ACC112 (cell line): ENCODE measurements around the gene ANTKMT.

Experiments used
- H2AFZ ChIP-seq: fragments of 200-600 bp; sonication (generic); one replicate; pipeline ENCODE4 v1.6.0; 2017; ENCODE audit warnings: antibody characterized with exemption, low read length; ENCODE audit not compliant: unreplicated experiment
- H3K27ac ChIP-seq: fragments of 200-600 bp; sonication (generic); 2 replicates; pipeline ENCODE4 v1.5.1; 2014; ENCODE audit warnings: low read depth, mild to moderate bottlenecking, antibody characterized with exemption, low read length, moderate library complexity
- H3K27me3 ChIP-seq: fragments of 200-600 bp; sonication (generic); 2 replicates; pipeline ENCODE4 v1.6.1; 2014; ENCODE audit warnings: mild to moderate bottlenecking, antibody characterized with exemption, low read length, moderate library complexity, mixed read lengths; ENCODE audit not compliant: insufficient read depth
- H3K36me3 ChIP-seq: fragments of 200-600 bp; sonication (generic); 2 replicates; pipeline ENCODE4 v1.6.1; 2016; ENCODE audit warnings: mild to moderate bottlenecking, antibody characterized with exemption, low read length, moderate library complexity, mixed read lengths; ENCODE audit not compliant: insufficient read depth
- H3K4me1 ChIP-seq: fragments of 200-600 bp; sonication (generic); one replicate; pipeline ENCODE4 v1.6.1; 2016; ENCODE audit warnings: low read length, mixed read lengths; ENCODE audit not compliant: insufficient read depth, unreplicated experiment, control insufficient read depth
- H3K4me3 ChIP-seq: fragments of 200-600 bp; sonication (generic); 2 replicates; pipeline ENCODE4 v1.5.1; 2014; ENCODE audit warnings: mild to moderate bottlenecking, low read depth, low read length
- H3K79me2 ChIP-seq: fragments of 200-600 bp; sonication (generic); one replicate; pipeline ENCODE4 v1.6.0; 2016; ENCODE audit warnings: low read length; ENCODE audit not compliant: control insufficient read depth, unreplicated experiment, insufficient read depth

Gene ANTKMT

GRCh38 chr16:730666-731509 is 9.9 kb downstream of the ANTKMT start:
- H3K79me2 ChIP-seq: no peaks in the 10 kb centered on the region
- no peak overlapping the region for H3K27ac ChIP-seq
- no peak overlapping the region for H3K4me3 ChIP-seq
- no peak overlapping the region for H2AFZ ChIP-seq
- peaks cover 4% of the 10 kb centered on the region for H3K4me1 ChIP-seq
- no peaks in the 10 kb centered on the region for H3K36me3 ChIP-seq
- no peaks in the 10 kb centered on the region for H3K27me3 ChIP-seq

GRCh38 chr16:732332-732731 is 11.4 kb downstream of the ANTKMT start:
- Histone ChIP-seq H3K27me3 (no peaks in the 10 kb centered on the region), H2AFZ (no peak overlapping the region), H3K4me1 (no peaks in the 10 kb centered on the region), H3K36me3 (no peaks in the 10 kb centered on the region), H3K4me3 (no peak overlapping the region), H3K79me2 (no peaks in the 10 kb centered on the region), H3K27ac (no peak overlapping the region)

- Histone ChIP-seq H3K4me3 (no peak overlapping the region), H2AFZ (no peak overlapping the region), H3K36me3 (no peaks in the 10 kb centered on the region), H3K79me2 (no peaks in the 10 kb centered on the region), H3K4me1 (no peaks in the 10 kb centered on the region), H3K27me3 (no peaks in the 10 kb centered on the region), H3K27ac (no peak overlapping the region)
Observed at GRCh38 chr16:732936-733335, 12.0 kb downstream of the ANTKMT start.

GRCh38 chr16:733382-734207 is 12.6 kb downstream of the ANTKMT start:
- H3K27me3 ChIP-seq: no peaks in the 10 kb centered on the region
- no peak overlapping the region for H3K27ac ChIP-seq
- H2AFZ ChIP-seq: no peak overlapping the region
- H3K79me2 ChIP-seq: no peaks in the 10 kb centered on the region
- H3K4me1 ChIP-seq: no peaks in the 10 kb centered on the region
- no peak overlapping the region for H3K4me3 ChIP-seq
- H3K36me3 ChIP-seq: no peaks in the 10 kb centered on the region

- H3K36me3 ChIP-seq: no peaks in the 10 kb centered on the region
- H3K4me1 ChIP-seq: no peaks in the 10 kb centered on the region
- H3K27me3 ChIP-seq: no peaks in the 10 kb centered on the region
- no peak overlapping the region for H3K27ac ChIP-seq
- no peak overlapping the region for H3K4me3 ChIP-seq
- no peak overlapping the region for H2AFZ ChIP-seq
- H3K79me2 ChIP-seq: no peaks in the 10 kb centered on the region
Observed at GRCh38 chr16:734208-734980, 13.4 kb downstream of the ANTKMT start.

- Histone ChIP-seq H3K27me3 (no peaks in the 10 kb centered on the region), H2AFZ (no peak overlapping the region), H3K27ac (no peak overlapping the region), H3K4me3 (no peak overlapping the region), H3K79me2 (peaks cover 1% of the 10 kb centered on the region), H3K36me3 (no peaks in the 10 kb centered on the region), H3K4me1 (no peaks in the 10 kb centered on the region)
Observed at GRCh38 chr16:734981-735881, 14.3 kb downstream of the ANTKMT start.

GRCh38 chr16:735982-736453 is 15.1 kb downstream of the ANTKMT start:
- no peaks in the 10 kb centered on the region for H3K36me3 ChIP-seq
- H3K27ac ChIP-seq: no peak overlapping the region
- H3K4me1 ChIP-seq: no peaks in the 10 kb centered on the region
- H3K27me3 ChIP-seq: no peaks in the 10 kb centered on the region
- no peak overlapping the region for H2AFZ ChIP-seq
- peaks cover 6% of the 10 kb centered on the region for H3K79me2 ChIP-seq
- no peak overlapping the region for H3K4me3 ChIP-seq

- no peaks in the 10 kb centered on the region for H3K27me3 ChIP-seq
- no peak overlapping the region for H2AFZ ChIP-seq
- no peaks in the 10 kb centered on the region for H3K36me3 ChIP-seq
- H3K4me3 ChIP-seq: no peak overlapping the region
- H3K27ac ChIP-seq: no peak overlapping the region
- H3K79me2 ChIP-seq: peaks cover 6% of the 10 kb centered on the region
- H3K4me1 ChIP-seq: no peaks in the 10 kb centered on the region
Observed at GRCh38 chr16:736936-737481, 16.1 kb downstream of the ANTKMT start.

- Histone ChIP-seq H3K27ac (no peak overlapping the region), H3K79me2 (peaks cover 6% of the 10 kb centered on the region), H2AFZ (no peak overlapping the region), H3K4me3 (peak overlapping the region; percentile 98), H3K36me3 (no peaks in the 10 kb centered on the region), H3K4me1 (no peaks in the 10 kb centered on the region), H3K27me3 (no peaks in the 10 kb centered on the region)
Observed at GRCh38 chr16:739560-740458, 18.9 kb downstream of the ANTKMT start.
